Esophagus squamous epithelium (tissue), 4 donors: ENCODE measurements around the gene HMOX1.

Source experiments
- CTCF ChIP-seq, 6 experiments: fragments of 450-650 bp in 4 of 6; fragments of 200-600 bp in 2 of 6; sonication (generic) in 2 of 6; IDR thresholded peaks; one replicate each; pipeline ENCODE4 v1.5.1; 2016 to 2019; ENCODE audit warnings: antibody characterized with exemption in 6 of 6, mild to moderate bottlenecking in 4 of 6, moderate library complexity in 4 of 6
- POLR2A ChIP-seq, 4 donors: fragments of 450-650 bp; IDR thresholded peaks; one replicate each; pipeline ENCODE4 v1.6.1; 2017; ENCODE audit warnings: antibody characterized with exemption in 4 of 4, mild to moderate bottlenecking in 4 of 4, moderate library complexity in 3 of 4

- TF ChIP-seq CTCF (IDR thresholded peaks at IDR 0.05) (no peak), POLR2A (IDR thresholded peaks at IDR 0.05) (no peak)
Observed at GRCh38 chr22:35425971-35426800, 45.3 kb downstream of the HMOX1 start.
